Measurements from ENCODE around the gene IQGAP2. TPM values are rescaled to one million over a fixed set of nuclear protein-coding genes. Genes with fewer than 3 reads are reported as not detected.

IQGAP2 gene
- total and polyA plus RNA-seq, 2 of the 8 experiments (the other 6 are each of a cell fraction or from before 2014, with no cell fraction given) = 19.7 to 66.0 TPM

- Histone ChIP-seq H3K27me3 (replicated peaks in 1 of 4; ENCODE audit: control insufficient read depth in 3 of 4, extremely low read depth in 1 of 4, insufficient read depth in 3 of 4, low read length in 3 of 4) (no peaks in the 10 kb centered on the region), H3K14ac (ENCODE audit: insufficient read length) (no peak overlapping the region), H4K91ac (replicated peaks; ENCODE audit: insufficient read length, low read length) (peak overlapping the region; percentile 8), H2BK20ac (ENCODE audit: low read length) (peak overlapping the region; percentile 56; the same call in 1 of the 2 replicates), H3K4me2 (ENCODE audit: insufficient read depth in 1 of 2, low read depth in 2 of 2, low read length in 2 of 2) (0 out of 4 replicates have a peak overlapping the region, but pooled peaks of 1 of the 2 experiments have one; percentile 16), H3K23ac (ENCODE audit: insufficient read length) (no peak overlapping the region), H3K79me2 (ENCODE audit: control insufficient read depth in 1 of 2, insufficient read depth in 2 of 2, low read length in 2 of 2) (peaks cover 0 to 36% of the 10 kb centered on the region in 2 experiments; a peak in 3 of 4 replicates), H2BK5ac (ENCODE audit: low read depth, low read length) (peak overlapping the region; percentile 76; the same call in 1 of the 2 replicates), H2AK5ac (ENCODE audit: low read depth, low read length) (peak overlapping the region; percentile 1; the same call in 1 of the 2 replicates), H4K5ac (ENCODE audit: insufficient read length, low read depth, low read length) (no peak overlapping the region), H2BK15ac (ENCODE audit: low read length) (peak overlapping the region; percentile 97), H2BK120ac (replicated peaks; ENCODE audit: low read depth, low read length) (no peak overlapping the region), H3K36me3 (ENCODE audit: control insufficient read depth in 2 of 4, insufficient read depth in 4 of 4, low read length in 3 of 4) (no peaks in the 10 kb centered on the region), H3K4me1 (replicated peaks in 1 of 4; ENCODE audit: control insufficient read depth in 3 of 4, insufficient read depth in 4 of 4, low read length in 3 of 4) (peaks cover 6 to 49% (median 39%) of the 10 kb centered on the region in 4 experiments), H2BK12ac (ENCODE audit: low read depth, low read length) (peak overlapping the region; percentile 94; the same call in 1 of the 2 replicates), H2AFZ (ENCODE audit: low read length) (no peak overlapping the region), H3K9ac (replicated peaks in 1 of 4; ENCODE audit: extremely low read depth in 1 of 4, low read depth in 3 of 4, low read length in 3 of 4) (no peak overlapping the region; a peak in 1 of 7 replicates), H3K9me3 (ENCODE audit: insufficient read depth in 2 of 2, low read depth in 1 of 2, low read length in 1 of 2) (no peaks in the 10 kb centered on the region), H4K20me1 (replicated peaks in 1 of 2; ENCODE audit: control insufficient read depth in 1 of 2, insufficient read depth in 2 of 2, low read length in 2 of 2) (no peaks in the 10 kb centered on the region), H3K27ac (ENCODE audit: low read depth, low read length) (no peak overlapping the region), H3K18ac (ENCODE audit: extremely low read depth, low read length) (peak overlapping the region; percentile 60; the same call in 1 of the 2 replicates), H3K4ac (replicated peaks; ENCODE audit: insufficient read length, low read depth, low read length) (no peak overlapping the region), H3K56ac (replicated peaks; ENCODE audit: insufficient read length, low read depth, low read length) (no peak overlapping the region), H3K23me2 (ENCODE audit: low read depth, low read length) (peaks cover 2% of the 10 kb centered on the region; the same call in 1 of the 2 replicates), H4K8ac (ENCODE audit: extremely low read depth, insufficient read depth, low read length) (no peak overlapping the region), H3K79me1 (ENCODE audit: low read depth, low read length) (peaks cover 3% of the 10 kb centered on the region; the same call in 1 of the 2 replicates), H3K4me3 (ENCODE audit: extremely low read depth in 1 of 4, insufficient read depth in 2 of 4, low read depth in 3 of 4, low read length in 4 of 4) (no peak overlapping the region)
- FAIRE-seq (no peak), DNase-seq (ENCODE audit: low read depth in 1 of 2, low spot score in 2 of 2) (no peak)
- ChIA-PET POLR2A (ENCODE audit: partially characterized antibody) (no interaction called here), CTCF (ENCODE audit: partially characterized antibody) (interaction anchor here (1.0 kb wide), 1 partner anchor 18 kb away, joined by 3 read pairs; no protein-coding TSS in a partner anchor)
- no peak for TF ChIP-seq SP4 (IDR thresholded peaks at IDR 0.05; ENCODE audit: low read length)
- TF ChIP-seq NANOG (IDR thresholded peaks at IDR 0.05; ENCODE audit: insufficient read depth, low read depth, low read length, poor library complexity, severe bottlenecking) = no peak
- TF ChIP-seq TEAD4 (IDR thresholded peaks at IDR 0.05; ENCODE audit: low read depth, low read length) = no peak
- no peak for TF ChIP-seq MAFK (IDR thresholded peaks at IDR 0.05; ENCODE audit: low read depth, low read length)
- TF ChIP-seq BCL11A (IDR thresholded peaks at IDR 0.05; ENCODE audit: low read depth in 2 of 2, low read length in 2 of 2) = no peak
- 84% methylated on average over 4 of the region's 6 CpGs; no CpG with 5 or more reads in 1 of the 2 experiments for WGBS, 2 experiments (ENCODE audit: extremely low coverage in 1 of 2, insufficient coverage in 1 of 2, insufficient read length in 1 of 2, insufficient replicate concordance in 2 of 2, low coverage in 1 of 2, low lambda C conversion rate in 2 of 2, missing lambda C conversion rate in 1 of 2)
Measured at GRCh38 chr5:76492819-76493189, 89.7 kb downstream of the IQGAP2 start.

All from H1 (cell line).